Measurements from ENCODE around the gene PRAME.
"Not testable (repeated sequence)": the region's sequence is repeated elsewhere in the genome, so short reads cannot be mapped to it uniquely, and the experiment has no call there.

DNA sequence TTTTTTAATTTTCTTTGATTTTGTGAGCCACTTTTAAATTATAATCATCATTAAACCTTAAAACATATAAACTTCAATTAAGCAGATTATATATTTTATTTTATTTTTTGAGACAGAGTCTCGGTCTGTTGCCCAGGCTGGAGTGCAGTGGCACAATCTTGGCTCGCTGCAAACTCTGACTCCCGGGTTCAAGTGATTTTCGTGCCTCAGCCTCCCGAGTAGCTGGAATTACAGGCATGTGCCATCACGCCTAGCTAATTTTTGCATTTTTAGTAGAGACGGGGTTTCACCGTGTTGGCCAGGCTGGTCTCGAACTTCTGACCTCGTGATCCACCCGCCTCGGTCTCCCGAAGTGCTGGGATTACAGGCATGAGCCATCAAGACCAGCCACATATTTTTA lies 22.5 kb upstream of the PRAME start:
- TF ChIP-seq, protein P1, sequence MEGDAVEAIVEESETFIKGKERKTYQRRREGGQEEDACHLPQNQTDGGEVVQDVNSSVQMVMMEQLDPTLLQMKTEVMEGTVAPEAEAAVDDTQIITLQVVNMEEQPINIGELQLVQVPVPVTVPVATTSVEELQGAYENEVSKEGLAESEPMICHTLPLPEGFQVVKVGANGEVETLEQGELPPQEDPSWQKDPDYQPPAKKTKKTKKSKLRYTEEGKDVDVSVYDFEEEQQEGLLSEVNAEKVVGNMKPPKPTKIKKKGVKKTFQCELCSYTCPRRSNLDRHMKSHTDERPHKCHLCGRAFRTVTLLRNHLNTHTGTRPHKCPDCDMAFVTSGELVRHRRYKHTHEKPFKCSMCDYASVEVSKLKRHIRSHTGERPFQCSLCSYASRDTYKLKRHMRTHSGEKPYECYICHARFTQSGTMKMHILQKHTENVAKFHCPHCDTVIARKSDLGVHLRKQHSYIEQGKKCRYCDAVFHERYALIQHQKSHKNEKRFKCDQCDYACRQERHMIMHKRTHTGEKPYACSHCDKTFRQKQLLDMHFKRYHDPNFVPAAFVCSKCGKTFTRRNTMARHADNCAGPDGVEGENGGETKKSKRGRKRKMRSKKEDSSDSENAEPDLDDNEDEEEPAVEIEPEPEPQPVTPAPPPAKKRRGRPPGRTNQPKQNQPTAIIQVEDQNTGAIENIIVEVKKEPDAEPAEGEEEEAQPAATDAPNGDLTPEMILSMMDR (IDR thresholded peaks at IDR 0.05; ENCODE audit: insufficient read depth, low read depth, low read length), result not testable (repeated sequence)
- not testable (repeated sequence) for TF ChIP-seq EZH2 (IDR thresholded peaks at IDR 0.05; ENCODE audit: insufficient read depth, low read length)

Measured in astrocyte (in vitro differentiated cells and primary cell).